ENCODE results near the gene ITGAL. TPM values are rescaled to one million over a fixed set of nuclear protein-coding genes. Genes with fewer than 3 reads are reported as not detected.
"Not testable (repeated sequence)": the region's sequence is repeated elsewhere in the genome, so short reads cannot be mapped to it uniquely, and the experiment has no call there.

ITGAL gene
- total RNA-seq, 1 donor from 2014 or later, result 1.5 TPM

- ATAC-seq (ENCODE audit: poor library complexity) (peak; percentile 90), DNase-seq (peak; percentile 96)
- intact Hi-C loops (cut with DNase I), result no loop called here
These were observed 62.0 kb downstream of the ITGAL start, which contains the start of gene ZNF747 for GRCh38 chr16:30534368-30535105. TSS of gene ZNF747 (minus strand) at chr16:30534858. CDS start at chr16:30534679, 179 bp downstream.

DNA sequence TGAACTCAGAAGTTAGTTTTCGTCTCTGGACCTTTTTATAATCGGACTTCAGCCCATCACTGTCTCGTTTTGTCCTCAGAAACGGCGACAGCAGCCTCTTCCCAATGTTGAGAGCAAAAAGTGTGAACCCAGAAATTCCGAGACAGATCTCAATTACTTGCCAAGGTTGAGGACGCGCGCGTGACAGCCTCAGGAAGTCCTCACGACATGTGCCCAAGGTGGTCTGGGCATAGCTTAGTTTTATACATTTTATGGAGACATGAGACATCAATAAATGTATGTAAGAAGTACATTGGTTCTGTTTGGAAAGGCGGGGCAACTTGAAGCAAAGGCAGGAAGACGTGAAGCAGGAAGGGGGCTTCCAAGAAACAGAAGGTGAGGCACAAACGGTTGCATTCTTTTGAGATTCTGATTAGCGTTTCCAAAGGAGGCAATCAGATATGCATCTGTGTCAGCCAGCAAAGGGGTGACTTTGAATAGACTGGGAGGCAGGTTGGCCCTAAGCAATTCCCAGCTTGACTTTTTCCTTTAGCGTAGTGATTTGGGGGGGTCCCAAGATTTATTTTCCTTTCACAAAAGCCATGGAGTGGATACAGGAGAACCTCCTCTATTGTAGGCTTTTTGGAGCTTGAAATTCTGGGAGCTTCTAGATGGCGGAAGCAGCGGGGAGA, 62.7 kb downstream of the ITGAL start:
- DNase-seq, result no peak
- intact Hi-C loops (cut with DNase I), result no loop called here
- ATAC-seq (ENCODE audit: poor library complexity), result peak; percentile 0

GRCh38 chr16:30535777-30536190, 63.2 kb downstream of the ITGAL start:
- ATAC-seq (ENCODE audit: poor library complexity), result peak; percentile 59
- peak; percentile 81 for DNase-seq
- intact Hi-C loops (cut with DNase I), result no loop called here

DNA sequence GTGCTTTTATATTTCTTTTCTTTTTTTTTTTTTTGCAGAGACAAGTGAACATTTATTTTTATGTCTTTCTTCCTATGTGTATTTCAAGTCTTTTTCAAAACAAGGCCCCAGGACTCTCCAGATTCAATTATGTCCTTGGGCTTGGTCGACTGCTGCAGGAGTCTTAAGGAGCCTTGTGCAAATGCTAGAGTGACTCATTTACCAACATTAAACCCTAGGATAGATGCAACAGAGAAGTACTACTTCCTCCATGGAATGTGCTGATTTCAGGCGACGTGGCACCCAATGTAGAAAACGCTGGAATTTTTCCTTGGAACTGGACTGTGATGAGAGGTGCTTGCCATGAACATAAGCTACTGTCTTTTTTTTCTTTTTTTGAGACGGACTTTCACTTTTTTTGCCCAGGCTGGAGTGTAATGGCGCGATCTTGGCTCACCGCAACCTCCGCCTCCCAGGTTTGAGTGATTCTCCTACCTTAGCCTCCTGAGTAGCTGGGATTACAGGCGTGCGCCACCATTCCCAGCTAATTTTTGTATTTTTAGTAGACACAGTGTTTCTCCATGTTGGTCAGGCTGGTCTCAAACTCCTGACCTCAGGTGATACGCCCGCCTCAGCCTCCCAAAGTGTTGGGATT, 64.0 kb downstream of the ITGAL start:
- intact Hi-C loops (cut with DNase I); DNase-seq; ATAC-seq (ENCODE audit: poor library complexity): not testable (repeated sequence)

DNA sequence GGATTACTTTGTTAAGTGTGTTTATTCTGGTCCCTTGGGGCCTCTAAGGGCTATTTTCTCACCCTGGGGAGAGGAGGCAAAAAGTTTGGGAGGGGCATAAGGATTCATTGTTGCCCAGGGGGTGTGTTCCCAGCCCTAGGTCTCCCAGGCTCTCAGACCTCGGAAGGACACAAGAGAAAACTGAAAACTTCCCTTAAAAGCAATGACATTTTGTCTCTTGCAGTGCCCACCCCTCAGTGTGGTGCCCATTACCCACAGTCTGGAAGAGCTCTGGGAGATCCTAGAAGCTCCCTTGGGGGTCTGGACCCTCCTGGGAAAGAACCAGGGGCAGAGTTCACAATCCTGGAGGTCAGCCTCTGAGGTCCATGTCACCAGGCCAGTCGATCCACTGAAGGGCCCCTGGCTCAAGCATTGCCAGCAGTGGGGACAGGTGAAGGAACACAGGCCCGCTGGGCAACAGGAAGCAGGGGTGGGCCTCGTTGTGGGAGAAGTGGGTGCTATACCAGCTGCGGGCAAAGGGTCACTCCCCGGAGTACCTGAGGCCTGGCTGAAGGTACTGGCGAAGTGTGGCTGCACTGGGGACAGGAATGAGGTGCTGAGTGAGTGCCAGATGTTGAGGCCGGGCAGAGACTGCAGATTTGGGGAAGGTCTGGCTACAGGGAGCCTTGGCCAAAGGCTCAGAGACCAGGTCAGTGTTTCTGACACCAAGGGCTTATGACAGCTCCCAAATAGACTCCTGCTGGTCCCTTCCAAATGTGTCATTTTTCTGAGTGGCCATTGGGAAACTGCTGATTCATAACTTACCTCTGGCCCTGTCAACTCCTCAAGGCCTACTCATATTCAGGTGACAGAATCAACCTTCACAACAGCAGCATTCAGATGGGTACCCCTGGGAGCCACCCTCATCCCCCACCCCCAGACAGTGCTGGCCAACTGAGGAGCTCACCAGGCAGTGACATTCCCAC, 66.7 kb downstream of the ITGAL start:
- ATAC-seq (ENCODE audit: poor library complexity) (peak; percentile 77), DNase-seq (peak; percentile 66)
- intact Hi-C loops (cut with DNase I), result no loop called here

DNA sequence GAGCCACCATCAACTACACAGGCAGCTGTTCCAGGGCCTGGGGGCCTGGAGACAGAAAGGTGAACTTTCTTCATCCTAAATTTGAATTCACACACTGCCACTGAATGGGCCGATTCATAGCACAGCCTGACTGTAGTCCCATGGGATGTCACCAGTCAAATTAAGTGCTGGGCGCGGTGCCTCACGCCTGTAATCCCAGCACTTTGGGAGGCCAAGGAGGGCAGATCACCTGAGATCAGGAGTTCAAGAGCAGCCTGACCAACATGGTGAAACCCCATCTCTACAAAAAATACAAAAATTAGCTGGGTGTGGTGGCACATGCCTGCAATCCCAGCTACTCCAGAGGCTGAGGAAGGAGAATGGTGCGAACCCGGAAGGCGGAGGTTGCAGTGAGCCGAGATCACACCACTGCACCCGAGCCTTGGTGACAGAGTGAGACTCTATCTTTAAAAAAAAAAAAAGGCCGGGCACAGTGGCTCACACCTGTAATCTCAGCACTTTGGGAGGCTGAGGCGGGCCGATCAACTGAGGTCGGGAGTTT, 67.5 kb downstream of the ITGAL start:
- intact Hi-C loops (cut with DNase I); ATAC-seq (ENCODE audit: poor library complexity); DNase-seq: not testable (repeated sequence)

DNA sequence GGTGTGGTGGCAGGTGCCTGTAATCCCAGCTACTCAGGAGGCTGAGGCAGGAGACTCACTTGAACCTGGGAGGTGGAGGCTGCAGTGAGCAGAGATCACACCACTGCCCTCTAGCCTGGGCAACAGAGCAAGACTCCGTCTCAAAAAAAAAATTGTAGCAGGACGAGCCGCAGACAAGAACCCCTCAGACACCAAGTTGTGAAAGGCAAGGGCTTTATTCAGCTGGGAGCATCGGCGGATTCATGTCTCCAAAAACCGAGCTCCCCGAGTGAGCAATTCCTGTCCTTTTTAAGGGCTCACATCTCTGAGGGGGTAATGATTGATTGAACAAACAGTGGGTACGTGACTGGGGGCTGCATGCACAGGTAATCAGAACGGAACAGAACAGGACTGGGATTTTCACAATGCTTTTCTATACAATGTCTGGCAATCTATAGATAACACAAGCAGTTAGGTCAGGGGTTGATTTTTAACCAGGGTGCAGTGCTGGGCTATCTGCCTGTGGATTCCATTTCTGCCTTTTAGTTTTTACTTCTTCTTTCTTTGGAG, 68.4 kb downstream of the ITGAL start:
- DNase-seq; ATAC-seq (ENCODE audit: poor library complexity); intact Hi-C loops (cut with DNase I): not testable (repeated sequence)

- ATAC-seq (ENCODE audit: poor library complexity) (no peak), DNase-seq (no peak)
- intact Hi-C loops (cut with DNase I), result no loop called here
These were observed 69.2 kb downstream of the ITGAL start for GRCh38 chr16:30541502-30542329.

GRCh38 chr16:30543067-30543466, 70.5 kb downstream of the ITGAL start:
- intact Hi-C loops (cut with DNase I), result no loop called here
- DNase-seq (no peak), ATAC-seq (ENCODE audit: poor library complexity) (no peak)

DNA sequence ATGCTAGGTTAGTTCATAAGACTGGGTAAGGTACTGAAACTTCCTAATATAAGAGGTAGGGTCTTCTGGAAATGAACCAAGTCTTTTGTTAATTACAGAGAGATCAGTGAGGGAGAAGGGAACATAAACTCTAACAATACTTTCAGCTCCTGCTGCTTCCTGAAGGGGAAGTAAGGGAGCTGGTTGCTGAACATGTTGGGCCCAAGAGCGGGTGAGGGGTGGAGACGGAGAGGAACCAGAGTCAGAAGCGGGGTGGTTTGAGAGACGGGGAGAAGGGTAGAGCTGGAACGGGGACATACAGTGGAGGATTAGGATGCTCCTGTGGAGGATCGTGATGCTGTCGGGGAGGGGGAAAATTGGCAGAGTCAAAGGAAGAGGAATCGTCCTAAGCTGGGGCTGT, 73.6 kb downstream of the ITGAL start:
- ATAC-seq (ENCODE audit: poor library complexity) (no peak), DNase-seq (no peak)
- intact Hi-C loops (cut with DNase I), result no loop called here

GRCh38 chr16:30548416-30549253, 76.1 kb downstream of the ITGAL start:
- ATAC-seq (ENCODE audit: poor library complexity) (no peak), DNase-seq (no peak)
- intact Hi-C loops (cut with DNase I), result no loop called here

GRCh38 chr16:30551781-30552180, 79.2 kb downstream of the ITGAL start:
- ATAC-seq (ENCODE audit: poor library complexity), result no peak
- no peak for DNase-seq
- intact Hi-C loops (cut with DNase I), result no loop called here

DNA sequence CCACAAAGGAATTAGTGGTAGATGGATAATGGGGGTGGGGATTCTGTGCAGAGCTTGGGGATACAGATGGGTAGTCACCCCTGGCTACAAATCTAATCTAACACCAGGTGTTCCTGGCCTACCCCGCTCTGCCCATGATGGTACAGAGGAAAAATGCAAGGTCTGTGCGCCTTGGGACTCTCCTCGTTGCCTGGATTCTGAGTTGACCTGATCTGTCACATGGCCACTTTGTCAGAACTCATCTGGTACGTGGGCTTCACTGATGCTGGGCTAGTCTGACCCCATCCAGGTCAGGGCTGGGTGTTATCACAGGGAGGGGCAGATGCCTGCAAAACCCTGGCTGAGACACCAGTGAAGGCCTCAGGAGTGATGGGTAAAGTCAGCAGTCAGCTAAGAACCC, 80.4 kb downstream of the ITGAL start:
- DNase-seq (no peak), ATAC-seq (ENCODE audit: poor library complexity) (no peak)
- intact Hi-C loops (cut with DNase I), result no loop called here

DNA sequence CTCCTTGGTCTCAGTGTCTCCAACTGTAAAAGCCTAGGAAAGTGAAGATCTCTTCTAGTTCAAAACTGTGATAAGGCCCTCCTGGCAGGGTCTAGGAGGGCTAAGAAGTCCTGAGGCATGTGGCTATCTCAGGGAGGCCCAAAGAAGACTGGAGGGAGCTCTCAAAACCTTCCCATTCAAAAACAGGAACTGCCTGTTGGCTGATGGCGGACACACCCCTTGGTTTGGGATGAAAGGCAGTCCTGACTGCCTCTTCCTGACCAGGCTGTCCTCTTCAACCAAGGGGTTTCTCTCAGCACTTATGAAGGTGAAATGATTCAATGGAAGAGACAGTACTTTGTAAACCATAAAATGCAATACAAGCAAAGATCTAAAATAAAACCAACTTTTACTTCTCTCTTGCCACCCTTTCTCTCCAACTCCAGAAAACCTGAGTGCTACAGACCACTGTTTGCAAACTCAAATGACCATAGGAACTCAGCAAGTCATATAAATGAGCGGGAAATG, 80.9 kb downstream of the ITGAL start:
- ATAC-seq (ENCODE audit: poor library complexity), result no peak
- DNase-seq, result no peak
- intact Hi-C loops (cut with DNase I), result no loop called here

- DNase-seq (no peak), ATAC-seq (ENCODE audit: poor library complexity) (no peak)
- intact Hi-C loops (cut with DNase I), result no loop called here
These were observed 82.2 kb downstream of the ITGAL start for GRCh38 chr16:30554557-30555314.
